GM12891 (cell line): ENCODE data around the gene CFC1.
"Not testable (repeated sequence)": the region's sequence is repeated elsewhere in the genome, so short reads cannot be mapped to it uniquely, and the experiment has no call there.

Experiments
- PAX5 ChIP-seq: IDR thresholded peaks from 2 replicates; pipeline ENCODE4 v1.6.1; 2011; ENCODE audit warnings: low read length, moderate library complexity, mild to moderate bottlenecking; ENCODE audit not compliant: insufficient read depth, severe bottlenecking
- POLR2A ChIP-seq: IDR thresholded peaks from 2 replicates; pipeline ENCODE4 v1.6.1; 2011; ENCODE audit warnings: low read depth, low read length, control low read depth
- POLR2AphosphoS5 ChIP-seq: IDR thresholded peaks from 2 replicates; pipeline ENCODE4 v1.6.1; 2011; ENCODE audit warnings: low read depth, low read length, control low read depth
- SPI1 ChIP-seq: IDR thresholded peaks from 2 replicates; pipeline ENCODE4 v1.6.1; 2011; ENCODE audit warnings: low read depth, low read length, control low read depth
- TAF1 ChIP-seq: IDR thresholded peaks from 2 replicates; pipeline ENCODE4 v1.6.1; 2011; ENCODE audit warnings: low read depth, low read length, control low read depth

DNA sequence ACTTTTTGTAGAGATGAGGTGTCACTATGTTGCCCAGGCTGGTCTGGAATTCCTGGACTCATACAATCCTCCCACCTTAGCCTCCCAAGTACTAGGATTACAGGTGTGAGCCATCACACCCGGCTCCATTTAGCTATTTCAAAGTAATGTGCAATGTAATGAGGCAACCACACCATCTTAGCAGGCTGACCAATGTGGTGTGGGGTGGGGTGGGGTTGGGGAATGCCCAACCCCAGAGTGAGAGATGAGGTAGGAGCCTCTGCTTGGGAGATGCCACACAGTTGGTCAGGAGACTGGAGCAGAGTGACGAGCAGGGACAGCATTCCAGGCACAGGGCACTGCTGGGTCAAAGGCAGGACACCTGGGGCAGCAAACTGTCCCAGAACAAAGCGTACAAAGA is 51.0 kb downstream of the CFC1 start:
- TF ChIP-seq TAF1, POLR2AphosphoS5, POLR2A, PAX5, SPI1: not testable (repeated sequence)
